Gastroesophageal sphincter (tissue), 4 donors: ENCODE data around the gene MTERF2. TPM values are rescaled to one million over a fixed set of nuclear protein-coding genes. Genes with fewer than 3 reads are reported as not detected.
"Not testable (repeated sequence)": the region's sequence is repeated elsewhere in the genome, so short reads cannot be mapped to it uniquely, and the experiment has no call there.

Experiments used
- ATAC-seq: fragments of 150-250 bp; one replicate; pipeline ENCODE4 v1.9.1; 2016; ENCODE audit warnings: mild to moderate bottlenecking, moderate library complexity
- H3K27ac ChIP-seq, 4 donors: fragments of 200-600 bp; sonication (generic) in 3 of 4; 1 replicate in 3 of 4; 2 replicates in 1 of 4; pipeline ENCODE4 v1.5.1; 2016 to 2019
- H3K27me3 ChIP-seq: fragments of 200-600 bp; sonication (generic); one replicate; pipeline ENCODE4 v1.5.1; 2019
- H3K36me3 ChIP-seq, 2 donors: fragments of 200-600 bp; sonication (generic); one replicate each; pipeline ENCODE4 v1.5.1; 2019; ENCODE audit warnings: control low read depth in 1 of 2
- H3K4me1 ChIP-seq, 3 donors: fragments of 200-600 bp; sonication (generic); 1 replicate in 2 of 3; 2 replicates in 1 of 3; pipeline ENCODE4 v1.5.1; 2016 to 2019; ENCODE audit warnings: control low read depth in 2 of 3
- H3K4me3 ChIP-seq, 2 donors: fragments of 200-600 bp; sonication (generic); one replicate each; pipeline ENCODE4 v1.5.1; 2019; ENCODE audit warnings: mild to moderate bottlenecking in 1 of 2, moderate library complexity in 1 of 2
- H3K9me3 ChIP-seq, 3 donors: fragments of 200-600 bp; sonication (generic); one replicate each; pipeline ENCODE4 v1.5.1; 2017 to 2019; ENCODE audit warnings: control low read depth in 2 of 3
- EP300 ChIP-seq: sonication (generic); formaldehyde crosslinking; IDR thresholded peaks from one replicate; pipeline ENCODE4 v1.6.1; 2017; ENCODE audit warnings: antibody characterized with exemption, mild to moderate bottlenecking
- POLR2A ChIP-seq, 2 donors: fragments of 450-650 bp; IDR thresholded peaks; one replicate each; pipeline ENCODE4 v1.6.1; 2017; ENCODE audit warnings: antibody characterized with exemption in 2 of 2, mild to moderate bottlenecking in 2 of 2, moderate library complexity in 1 of 2
- POLR2AphosphoS5 ChIP-seq: sonication (generic); formaldehyde crosslinking; IDR thresholded peaks from one replicate; pipeline ENCODE4 v1.6.1; 2017; ENCODE audit warnings: antibody characterized with exemption
- WGBS, 2 donors: methylation state at CpG; one replicate each; pipeline ENCODE4 v1.1.5; 2018; ENCODE audit warnings: low coverage in 1 of 2; 5-methylcytosine and 5-hydroxymethylcytosine counted together
- total RNA-seq, 4 donors: library from RNA; depleted of rRNA; stranded (reverse); fragments of >200 nt; gene quantifications; one replicate each; pipeline ENCODE4 v1.1.0, GENCODE V29; 2016
- TF ChIP-seq, protein P1 (sequence below), 4 experiments: fragments of 200-600 bp in 2 of 4; fragments of 450-650 bp in 2 of 4; sonication (generic) in 1 of 4; IDR thresholded peaks; one replicate each; pipeline ENCODE4 v1.5.1; 2017 to 2019; ENCODE audit warnings: antibody characterized with exemption in 4 of 4, mild to moderate bottlenecking in 2 of 4, moderate library complexity in 2 of 4

Gene MTERF2
- total RNA-seq, 4 donors from 2014 or later: 22.5 to 35.0 (median 29.4) TPM

DNA sequence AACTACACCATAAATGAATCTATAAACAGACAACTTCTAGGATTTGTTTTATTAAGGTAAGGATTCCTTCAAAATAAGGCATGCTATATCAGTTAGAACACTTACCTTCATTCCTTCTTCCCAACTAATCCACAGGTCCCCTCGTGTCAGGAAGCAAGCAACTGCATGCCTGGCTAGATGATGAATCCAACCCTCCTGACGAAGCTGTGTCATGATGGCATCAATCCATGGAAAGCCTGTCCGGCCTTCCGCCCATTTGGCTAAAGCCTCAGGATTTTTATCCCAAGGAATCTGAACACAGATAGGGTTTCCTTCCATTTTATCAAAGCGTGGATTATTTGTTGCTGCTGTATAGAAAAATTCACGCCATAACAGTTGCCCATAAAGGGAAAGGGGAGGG, 12.5 kb upstream of the MTERF2 start:
- Histone ChIP-seq H3K27ac (no peak overlapping the region), H3K4me3 (no peak overlapping the region), H3K9me3 (no peaks in the 10 kb centered on the region), H3K36me3 (peaks cover 0 to 55% of the 10 kb centered on the region in 2 donors), H3K27me3 (no peaks in the 10 kb centered on the region), H3K4me1 (peaks cover 0 to 8% (median 6%) of the 10 kb centered on the region in 3 donors)
- TF ChIP-seq POLR2A (IDR thresholded peaks at IDR 0.05) (no peak), EP300 (no peak), POLR2AphosphoS5 (no peak)
- TF ChIP-seq, protein P1, sequence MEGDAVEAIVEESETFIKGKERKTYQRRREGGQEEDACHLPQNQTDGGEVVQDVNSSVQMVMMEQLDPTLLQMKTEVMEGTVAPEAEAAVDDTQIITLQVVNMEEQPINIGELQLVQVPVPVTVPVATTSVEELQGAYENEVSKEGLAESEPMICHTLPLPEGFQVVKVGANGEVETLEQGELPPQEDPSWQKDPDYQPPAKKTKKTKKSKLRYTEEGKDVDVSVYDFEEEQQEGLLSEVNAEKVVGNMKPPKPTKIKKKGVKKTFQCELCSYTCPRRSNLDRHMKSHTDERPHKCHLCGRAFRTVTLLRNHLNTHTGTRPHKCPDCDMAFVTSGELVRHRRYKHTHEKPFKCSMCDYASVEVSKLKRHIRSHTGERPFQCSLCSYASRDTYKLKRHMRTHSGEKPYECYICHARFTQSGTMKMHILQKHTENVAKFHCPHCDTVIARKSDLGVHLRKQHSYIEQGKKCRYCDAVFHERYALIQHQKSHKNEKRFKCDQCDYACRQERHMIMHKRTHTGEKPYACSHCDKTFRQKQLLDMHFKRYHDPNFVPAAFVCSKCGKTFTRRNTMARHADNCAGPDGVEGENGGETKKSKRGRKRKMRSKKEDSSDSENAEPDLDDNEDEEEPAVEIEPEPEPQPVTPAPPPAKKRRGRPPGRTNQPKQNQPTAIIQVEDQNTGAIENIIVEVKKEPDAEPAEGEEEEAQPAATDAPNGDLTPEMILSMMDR (IDR thresholded peaks at IDR 0.05): no peak
- no peak for ATAC-seq
- 71 to 82% methylated on average over 6 of the region's 6 CpGs for WGBS, 2 donors

DNA sequence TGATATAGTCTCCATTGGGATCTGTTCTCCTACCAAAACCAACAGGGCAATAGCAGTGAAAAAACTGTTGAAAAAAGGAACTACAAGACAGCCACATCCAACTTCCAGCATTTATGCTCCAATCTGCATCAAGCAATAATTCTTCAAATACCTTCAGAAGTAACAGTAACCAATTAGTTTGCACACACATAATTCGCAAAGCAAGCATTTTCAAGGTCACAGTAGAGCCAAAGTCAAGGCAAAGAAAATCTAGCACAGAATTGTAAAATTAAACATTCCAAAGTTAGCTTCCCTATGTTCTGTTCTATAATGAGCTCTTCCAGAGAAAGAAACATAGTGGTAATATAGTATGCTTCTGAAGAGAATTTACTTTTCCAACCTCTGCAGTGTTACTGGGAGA, 11.0 kb upstream of the MTERF2 start:
- ATAC-seq: no peak
- no peaks in the 10 kb centered on the region for H3K9me3 ChIP-seq
- no peak overlapping the region for H3K27ac ChIP-seq
- H3K4me3 ChIP-seq: no peak overlapping the region
- peaks cover 0 to 14% (median 6%) of the 10 kb centered on the region in 3 donors for H3K4me1 ChIP-seq
- 90 to 91% methylated on average over 1 of the region's 1 CpG for WGBS, 2 donors
- H3K36me3 ChIP-seq: peaks cover 0 to 55% of the 10 kb centered on the region in 2 donors
- no peaks in the 10 kb centered on the region for H3K27me3 ChIP-seq
- TF ChIP-seq, protein P1 (IDR thresholded peaks at IDR 0.05): no peak
- TF ChIP-seq POLR2AphosphoS5 (no peak), POLR2A (IDR thresholded peaks at IDR 0.05) (no peak), EP300 (no peak)

DNA sequence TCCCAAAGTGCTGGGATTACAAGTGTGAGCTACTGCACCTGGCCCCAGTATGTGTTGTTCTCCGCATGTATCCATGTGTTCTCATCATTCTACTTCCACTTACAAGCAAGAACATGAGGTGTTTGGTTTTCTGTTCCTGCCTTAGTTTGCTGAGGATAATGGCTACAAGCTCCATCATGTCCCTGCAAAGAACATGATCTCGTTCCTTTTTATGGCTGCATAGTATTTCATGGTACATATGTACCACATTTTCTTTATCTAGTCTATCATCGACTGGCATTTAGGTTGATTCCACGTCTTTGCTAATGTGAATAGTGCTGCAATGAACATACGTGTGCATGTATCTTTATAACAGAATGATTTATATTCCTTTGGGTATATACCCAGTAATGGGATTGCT, 9.2 kb upstream of the MTERF2 start:
- not testable (repeated sequence) for H3K4me3 ChIP-seq, ATAC-seq, H3K27me3 ChIP-seq, H3K9me3 ChIP-seq
- H3K4me1 ChIP-seq: peaks cover 0 to 14% (median 6%) of the 10 kb centered on the region in 3 donors
- H3K27ac ChIP-seq: peak overlapping the region in 2 of 4 donors; percentile 64 to 74
- H3K36me3 ChIP-seq: peaks cover 0 to 55% of the 10 kb centered on the region in 2 donors
- WGBS, 2 donors: 99 to 100% methylated on average over 5 of the region's 5 CpGs

DNA sequence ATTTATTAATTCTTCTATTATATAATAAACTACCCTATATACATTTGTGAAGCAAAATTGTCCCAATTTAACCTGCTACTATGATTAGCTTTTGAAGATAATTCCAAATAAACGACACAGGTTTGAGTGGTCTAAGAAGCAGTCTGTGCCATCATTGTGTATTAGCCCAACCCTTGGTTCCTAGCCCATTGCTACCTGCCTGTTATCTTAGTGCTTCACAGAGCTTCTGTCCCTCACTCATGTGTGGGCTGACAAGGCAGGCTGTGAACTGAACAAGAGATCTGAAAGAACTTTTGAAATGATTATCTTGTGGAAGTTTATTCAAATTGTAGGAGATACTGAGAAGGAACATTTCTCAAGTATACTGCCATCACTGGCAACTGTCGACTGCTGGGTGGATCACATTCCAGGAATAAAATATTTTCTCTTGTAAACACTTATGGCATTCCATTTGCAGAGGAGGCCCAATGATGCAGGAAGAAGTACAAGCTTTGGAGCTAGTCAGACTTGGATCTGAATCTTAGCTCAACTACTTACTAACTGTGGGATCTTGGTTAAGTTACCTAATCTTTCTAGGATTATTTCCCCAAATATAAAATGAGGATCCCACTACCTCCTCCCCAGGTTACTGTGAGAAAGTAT, 7.8 kb upstream of the MTERF2 start:
- TF ChIP-seq, protein P1 (IDR thresholded peaks at IDR 0.05): no peak
- TF ChIP-seq POLR2AphosphoS5: no peak
- no peak for TF ChIP-seq EP300
- ATAC-seq: peak; percentile 61
- WGBS, 2 donors: 17 to 24% methylated on average over 2 of the region's 2 CpGs
- no peaks in the 10 kb centered on the region for H3K9me3 ChIP-seq
- peaks cover 0 to 41% of the 10 kb centered on the region in 2 donors for H3K36me3 ChIP-seq
- H3K4me1 ChIP-seq: peaks cover 0 to 16% (median 6%) of the 10 kb centered on the region in 3 donors
- H3K27me3 ChIP-seq: no peaks in the 10 kb centered on the region
- H3K27ac ChIP-seq: peak overlapping the region; percentile 47 to 74 (median 62)
- no peak overlapping the region for H3K4me3 ChIP-seq

DNA sequence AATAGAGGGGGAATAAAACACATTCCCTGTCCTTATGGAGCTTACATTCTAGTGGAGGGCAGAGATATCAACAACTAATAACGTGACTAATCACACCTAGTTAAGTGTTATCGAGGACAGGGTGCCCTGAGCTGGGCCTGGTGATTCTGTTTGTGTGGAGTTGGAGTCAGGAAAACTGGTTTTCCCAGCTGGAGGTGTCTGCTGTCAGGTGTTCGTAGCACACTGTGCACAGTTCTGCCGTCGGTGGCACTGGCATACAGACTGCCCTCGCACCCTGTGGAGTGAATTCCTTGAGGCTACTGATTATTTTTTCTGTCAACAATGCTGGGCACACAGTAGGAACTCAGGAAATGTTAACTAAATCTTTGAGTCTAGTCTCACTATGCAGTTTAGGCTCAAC, 900 bp upstream of the MTERF2 start:
- H3K36me3 ChIP-seq: peaks cover 0 to 20% of the 10 kb centered on the region in 2 donors
- no peak for ATAC-seq
- H3K4me3 ChIP-seq: peak overlapping the region in 1 of 2 donors; percentile 74
- H3K4me1 ChIP-seq: peaks cover 0 to 59% (median 15%) of the 10 kb centered on the region in 3 donors
- 82% methylated on average over 5 of the region's 6 CpGs; no CpG with 5 or more reads in 1 of the 2 donors for WGBS, 2 donors
- peak overlapping the region; percentile 63 to 98 (median 94) for H3K27ac ChIP-seq
- H3K27me3 ChIP-seq: no peaks in the 10 kb centered on the region
- TF ChIP-seq, protein P1 (IDR thresholded peaks at IDR 0.05): no peak
- TF ChIP-seq POLR2AphosphoS5 (no peak), POLR2A (IDR thresholded peaks at IDR 0.05) (no peak), EP300 (no peak)
- H3K9me3 ChIP-seq: no peaks in the 10 kb centered on the region
